HG03342 (cell line): ENCODE results near the gene CDH1.
"Not testable (repeated sequence)": the region's sequence is repeated elsewhere in the genome, so short reads cannot be mapped to it uniquely, and the experiment has no call there.

ENCODE experiments used
- ATAC-seq: cut with Tn5 transposase; IDR thresholded peaks from one replicate; pipeline ENCODE4 v1.9.1; 2021; ENCODE audit warnings: mild to moderate bottlenecking, moderate library complexity; ENCODE audit not compliant: unreplicated experiment

The CDH1 gene

DNA sequence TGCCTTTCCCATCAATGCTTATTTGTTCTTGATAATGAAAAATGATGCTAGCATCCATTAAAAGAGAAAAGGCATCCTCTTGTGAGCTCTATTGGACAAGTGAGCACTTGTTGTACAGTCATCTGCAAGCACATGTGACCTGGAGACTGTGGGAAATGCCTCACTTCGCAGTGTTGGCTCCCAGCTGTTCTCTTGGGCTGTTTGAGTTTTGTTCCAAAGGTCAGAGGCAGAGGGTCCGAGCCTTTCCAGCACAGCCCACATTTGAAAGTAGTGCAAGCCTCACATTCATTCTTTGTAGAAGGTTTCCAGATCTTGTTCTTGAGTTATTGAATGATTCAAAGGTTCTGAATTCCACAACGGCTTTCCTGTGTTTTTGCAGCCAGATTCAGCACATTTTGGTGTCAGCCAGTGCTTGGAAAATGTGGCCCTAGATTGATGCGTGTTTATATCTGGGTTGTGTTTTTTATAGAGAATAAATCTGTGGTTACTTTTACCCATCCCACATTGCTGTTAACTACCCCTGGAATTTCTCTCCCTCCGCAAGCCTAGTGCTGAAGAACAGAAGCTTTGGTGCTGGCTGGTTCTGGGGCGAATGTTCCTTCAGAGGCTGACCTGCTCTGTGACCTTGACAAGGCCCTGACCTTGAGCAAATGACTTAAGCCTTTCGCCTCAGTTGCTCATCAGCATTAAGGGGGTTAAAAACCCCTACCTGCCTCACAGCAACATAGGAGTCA lies 49.8 kb downstream of the CDH1 start:
- no peak for ATAC-seq

DNA sequence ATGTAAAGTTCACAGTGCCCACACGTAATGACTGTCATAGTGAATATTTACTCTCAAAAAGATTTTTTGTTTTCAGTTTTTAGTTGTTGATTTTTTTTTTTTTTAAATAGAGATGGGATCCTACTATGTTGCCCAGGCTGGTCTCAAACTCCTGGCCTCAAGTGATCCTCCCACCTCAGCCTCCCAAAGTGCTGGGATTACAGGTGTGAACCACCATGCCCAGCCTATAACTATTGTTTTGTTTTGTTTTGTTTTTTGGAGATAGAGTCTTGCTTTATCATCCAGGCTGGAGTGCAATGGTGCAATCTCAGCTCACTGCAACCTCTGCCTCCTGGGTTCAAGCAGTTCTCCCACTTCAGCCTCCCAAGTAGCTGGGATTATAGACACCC lies 50.3 kb downstream of the CDH1 start:
- ATAC-seq: not testable (repeated sequence)

DNA sequence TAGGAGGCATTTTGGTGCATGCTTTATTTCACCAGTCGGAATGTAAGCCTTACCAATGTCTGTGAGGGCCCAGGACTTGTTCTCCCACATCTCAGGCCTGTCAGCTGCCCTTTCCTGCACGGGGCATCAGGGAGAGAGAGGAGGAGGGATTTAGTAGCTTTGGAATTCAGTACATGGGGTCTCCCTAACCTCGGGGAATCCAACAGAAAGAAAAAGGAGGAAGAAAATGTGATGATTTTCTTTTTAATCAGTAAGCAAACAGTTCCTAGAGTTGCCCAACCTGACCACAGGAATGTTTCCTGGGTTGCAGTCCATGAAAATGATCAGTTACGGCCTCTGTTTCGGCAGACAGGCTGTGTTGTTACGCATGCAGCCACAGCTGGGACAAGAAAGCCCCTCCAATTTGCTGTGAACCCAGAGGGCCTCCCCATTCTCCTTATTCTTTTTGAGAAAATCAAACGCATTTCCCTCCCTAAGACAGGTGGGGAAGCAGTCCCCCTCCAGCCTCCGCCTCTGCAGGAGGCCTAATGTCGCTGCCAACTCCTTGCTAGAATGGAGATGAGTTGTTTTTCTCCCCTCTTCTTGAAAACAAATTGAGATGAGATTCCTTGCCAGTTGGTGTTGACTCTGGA lies 53.2 kb downstream of the CDH1 start:
- ATAC-seq: no peak

DNA sequence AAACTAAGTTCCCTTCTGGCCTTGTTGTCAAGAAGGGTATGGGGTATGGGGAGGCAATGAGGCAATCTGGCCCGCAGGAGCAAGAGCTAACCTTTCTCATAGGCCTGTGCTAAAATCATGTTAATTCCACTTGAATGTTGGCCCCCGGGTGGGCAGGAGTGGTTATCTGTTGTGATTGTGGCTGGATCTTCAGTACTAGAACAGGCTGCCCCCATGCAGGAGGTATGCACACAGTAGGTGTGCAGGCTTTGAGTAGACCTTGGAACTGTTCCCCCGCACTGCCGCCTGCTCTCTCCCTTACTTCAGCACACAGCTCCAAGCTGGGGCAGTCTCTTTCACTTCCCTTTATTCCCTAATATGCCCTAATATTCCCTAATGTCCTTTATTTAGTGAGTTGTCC lies 53.9 kb downstream of the CDH1 start:
- no peak for ATAC-seq

DNA sequence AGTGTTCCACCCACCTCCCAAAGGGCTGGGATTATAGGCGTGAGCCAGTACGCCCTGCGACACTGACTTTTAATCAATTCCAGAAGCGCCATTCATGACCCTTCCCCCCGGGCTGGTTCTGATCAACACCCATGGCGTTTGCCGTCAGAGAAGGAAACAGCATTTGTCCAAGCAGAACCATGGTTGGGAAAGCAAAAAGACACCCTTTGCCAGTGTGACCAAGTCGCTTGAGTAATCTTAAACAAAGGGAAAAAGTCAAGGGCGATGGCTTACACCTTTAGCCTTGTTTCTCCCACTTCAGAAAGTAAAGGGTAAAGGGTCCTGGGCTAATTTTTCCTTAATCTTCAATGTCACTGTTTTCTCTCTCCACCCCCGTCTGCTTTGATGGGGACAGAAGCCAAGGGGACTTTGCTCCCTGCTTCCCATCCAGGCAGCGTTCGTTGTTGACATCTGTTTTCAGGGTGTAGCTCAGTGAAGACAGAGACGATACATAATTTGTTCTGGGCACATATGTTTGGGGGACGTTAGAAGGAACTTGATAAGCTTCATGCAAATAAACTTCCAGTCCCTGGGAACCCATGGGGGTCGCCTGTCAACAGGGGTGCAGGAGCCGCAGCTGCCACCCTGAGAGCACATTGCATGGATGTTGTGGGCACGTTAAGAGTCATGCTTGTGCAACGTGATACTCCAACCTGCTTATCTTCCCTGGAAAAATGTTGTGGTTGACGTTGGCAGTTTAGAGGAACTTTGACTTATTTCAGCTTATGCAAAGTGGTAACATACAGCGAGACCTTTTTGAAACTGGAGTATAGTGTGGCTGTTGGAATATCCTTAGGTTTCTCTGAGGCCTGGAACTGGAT lies 55.6 kb downstream of the CDH1 start:
- no peak for ATAC-seq

DNA sequence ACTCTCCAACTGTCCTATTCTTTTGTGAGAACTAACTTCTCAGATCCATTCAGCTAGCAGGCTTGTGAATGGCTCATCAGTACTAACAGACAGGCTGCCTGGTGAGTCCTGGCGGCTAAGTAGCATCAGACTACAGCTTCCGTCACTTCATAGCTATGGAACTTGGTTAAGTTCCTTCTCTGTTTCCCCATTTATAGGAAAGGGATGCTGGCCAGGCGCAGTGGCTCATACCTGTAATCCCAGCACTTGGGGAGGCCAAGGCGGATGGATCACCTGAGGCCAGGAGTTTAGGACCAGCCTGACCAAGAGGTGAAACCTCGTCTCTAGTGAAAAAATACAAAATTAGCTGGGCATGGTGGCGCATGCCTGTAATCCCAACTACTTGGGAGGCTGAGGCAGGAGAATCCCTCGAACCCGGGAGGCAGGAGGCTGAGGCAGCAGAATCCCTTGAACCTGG lies 56.3 kb downstream of the CDH1 start:
- ATAC-seq: no peak

DNA sequence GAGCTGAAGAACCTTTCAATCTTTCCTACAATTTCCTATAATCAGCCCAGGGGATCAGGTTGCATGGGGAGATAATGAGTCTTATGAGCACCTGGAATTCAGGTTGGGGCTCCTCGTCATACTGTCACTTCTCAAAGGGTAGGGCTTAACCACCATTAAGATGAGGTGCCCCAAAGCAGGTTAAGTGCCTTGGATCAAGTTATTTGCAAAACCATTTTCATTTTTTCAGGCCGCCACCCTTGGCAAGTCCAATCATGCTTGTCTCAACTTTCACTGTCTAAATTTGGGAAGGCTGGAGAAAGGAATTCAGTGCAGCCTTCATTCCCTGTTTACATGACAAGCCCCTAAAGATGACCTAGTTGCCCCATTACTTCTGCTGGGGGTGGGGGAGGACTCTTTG lies 61.3 kb downstream of the CDH1 start:
- ATAC-seq: no peak

DNA sequence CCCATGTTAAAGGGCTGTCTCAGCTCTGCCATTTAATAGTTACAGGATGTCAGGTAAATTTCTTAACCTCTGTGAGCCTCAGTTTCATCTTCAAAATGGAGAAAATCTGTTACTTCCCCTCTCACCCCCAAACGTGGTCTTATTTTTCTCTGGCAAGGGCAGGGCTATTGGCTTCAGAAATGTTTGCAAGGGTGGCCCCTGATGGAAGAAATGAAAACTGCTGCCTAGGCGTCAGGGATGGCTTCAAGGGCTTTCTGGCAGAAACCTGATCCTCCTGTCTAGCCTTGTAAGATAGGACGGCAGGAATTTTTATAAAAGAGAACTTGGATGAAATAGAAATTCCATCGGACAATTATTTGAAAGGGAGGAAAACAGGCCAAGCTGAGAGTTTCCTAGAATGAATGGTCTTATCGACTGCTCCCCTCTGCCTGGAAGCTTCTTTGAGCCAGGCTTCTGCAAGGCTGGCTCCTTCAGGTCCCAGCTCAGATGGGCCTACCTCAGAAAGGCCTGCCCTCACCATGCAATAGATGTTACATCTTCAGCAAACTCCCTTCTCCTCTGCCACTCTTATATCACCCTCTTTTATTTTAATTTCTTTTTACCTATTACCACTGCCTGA lies 63.3 kb downstream of the CDH1 start:
- no peak for ATAC-seq

DNA sequence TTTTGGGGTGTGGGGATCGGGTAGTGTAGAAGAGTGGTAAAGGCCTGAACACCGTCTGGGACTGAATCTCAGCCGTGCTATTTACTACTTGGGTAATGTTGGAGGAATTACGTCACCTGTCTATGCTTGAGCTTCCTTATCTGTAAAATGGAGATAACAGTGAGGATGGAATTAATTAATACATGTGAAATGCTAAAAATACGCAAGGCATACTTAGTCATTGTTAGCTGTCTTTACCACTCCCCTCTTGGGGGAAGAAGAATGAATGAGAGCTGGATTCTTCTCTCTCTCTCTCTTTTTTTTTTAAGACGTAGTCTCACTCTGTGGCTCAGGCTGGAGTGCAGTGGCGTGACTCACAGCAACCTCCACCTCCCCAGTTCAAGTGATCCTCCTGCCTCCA lies 65.1 kb downstream of the CDH1 start:
- ATAC-seq: no peak

DNA sequence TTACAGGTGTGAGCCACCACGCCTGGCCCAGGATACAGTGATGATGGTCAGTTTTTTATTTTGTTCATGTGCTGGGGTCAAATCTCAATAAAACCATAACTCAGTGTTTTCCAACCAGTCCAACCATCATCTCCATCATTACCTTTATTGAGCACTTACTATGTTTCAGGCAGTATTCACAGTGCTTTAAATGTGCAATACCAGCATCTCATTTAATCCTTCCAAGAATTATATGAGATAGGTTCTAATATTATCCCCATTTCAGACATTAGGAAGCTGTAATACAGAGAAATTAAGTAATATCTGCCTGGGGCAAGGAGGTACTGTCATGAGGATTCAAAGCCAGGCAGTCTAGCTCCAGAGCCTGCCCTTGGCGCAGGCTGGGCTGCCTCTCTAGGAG lies 69.3 kb downstream of the CDH1 start:
- no peak for ATAC-seq

DNA sequence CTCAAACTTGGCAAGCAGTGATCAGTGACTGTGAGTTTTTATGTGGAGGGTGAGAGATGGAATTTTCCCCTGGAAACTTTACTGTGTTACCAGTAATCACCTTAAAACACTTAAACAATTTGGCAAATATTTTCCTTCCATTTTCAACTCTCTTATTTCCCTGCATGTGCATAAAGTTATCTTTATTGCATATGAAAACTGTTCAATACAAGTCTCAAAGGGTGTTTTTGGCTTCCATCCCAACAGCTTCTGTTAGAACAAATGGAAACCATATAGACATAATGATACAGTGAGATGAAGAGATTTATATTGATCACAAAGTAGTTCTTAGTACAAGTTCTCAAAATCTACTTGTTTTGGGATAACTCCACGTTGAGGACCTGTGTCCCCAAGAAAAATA lies 69.9 kb downstream of the CDH1 start:
- no peak for ATAC-seq

DNA sequence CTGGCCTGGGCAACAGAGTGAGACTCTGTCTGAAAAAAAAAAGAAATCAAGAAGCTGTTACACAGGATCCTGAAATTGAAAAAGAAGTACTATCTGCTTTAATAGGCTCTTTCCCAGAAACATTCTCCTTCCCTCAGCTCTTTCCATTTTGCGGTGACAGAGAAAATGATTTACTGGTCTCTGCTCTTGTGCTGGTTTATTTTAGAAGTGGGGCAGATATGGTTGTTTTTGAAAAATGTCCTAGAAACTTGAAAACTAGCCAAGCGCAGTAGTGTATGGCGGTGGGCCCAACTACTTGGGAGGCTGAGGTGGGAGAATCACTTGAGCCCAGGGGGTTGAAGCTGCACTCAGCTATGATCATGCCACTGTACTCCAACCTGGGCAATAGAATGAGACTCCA lies 77.4 kb downstream of the CDH1 start:
- ATAC-seq: no peak

DNA sequence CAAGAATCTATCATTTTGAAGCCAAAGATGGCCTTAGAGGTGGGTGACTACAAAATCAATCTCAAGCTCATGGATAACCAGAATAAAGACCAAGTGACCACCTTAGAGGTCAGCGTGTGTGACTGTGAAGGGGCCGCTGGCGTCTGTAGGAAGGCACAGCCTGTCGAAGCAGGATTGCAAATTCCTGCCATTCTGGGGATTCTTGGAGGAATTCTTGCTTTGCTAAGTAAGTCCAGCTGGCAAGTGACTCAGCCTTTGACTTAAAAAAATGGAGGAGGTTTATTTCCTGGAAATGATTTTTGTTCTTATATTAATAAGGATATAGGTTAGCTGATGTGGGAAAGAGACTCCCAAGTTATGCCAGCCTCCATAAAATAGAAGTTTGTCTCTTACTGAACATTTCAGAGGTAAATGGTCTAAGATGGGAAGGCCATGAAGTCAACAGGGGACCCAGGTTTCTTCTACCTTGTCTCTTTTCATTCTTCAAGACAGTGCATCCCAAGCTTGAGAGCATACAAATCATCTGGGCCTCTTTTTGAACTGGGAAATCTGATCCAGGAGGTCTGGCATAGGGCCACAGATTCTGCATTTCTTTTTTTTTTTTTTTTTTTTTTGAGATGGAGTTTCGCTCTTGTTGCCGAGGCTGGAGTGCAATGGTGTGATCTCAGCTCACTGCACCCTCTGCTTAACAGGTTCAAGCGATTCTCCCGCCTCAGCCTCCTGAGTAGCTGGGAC lies 86.5 kb downstream of the CDH1 start:
- no peak for ATAC-seq

DNA sequence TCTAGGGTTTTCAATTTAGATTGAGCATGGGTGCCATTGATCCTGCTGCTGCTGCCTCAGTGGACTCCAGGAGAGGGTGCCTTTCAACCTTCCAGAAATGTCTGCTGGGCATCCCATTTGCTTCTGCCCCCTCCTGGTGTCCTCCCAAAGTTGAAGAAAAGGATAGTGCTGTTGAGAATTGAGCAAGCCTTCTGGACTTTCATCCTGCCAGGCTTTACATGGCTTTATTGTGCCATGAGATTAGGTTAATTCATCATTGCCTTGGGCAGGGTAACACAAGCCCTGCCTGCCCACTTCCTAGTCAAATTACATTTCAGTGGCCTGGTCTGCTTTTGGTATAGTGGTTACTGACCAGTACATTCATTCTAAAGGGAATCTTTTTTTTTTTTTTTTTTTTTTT lies 88.3 kb downstream of the CDH1 start:
- ATAC-seq: no peak

DNA sequence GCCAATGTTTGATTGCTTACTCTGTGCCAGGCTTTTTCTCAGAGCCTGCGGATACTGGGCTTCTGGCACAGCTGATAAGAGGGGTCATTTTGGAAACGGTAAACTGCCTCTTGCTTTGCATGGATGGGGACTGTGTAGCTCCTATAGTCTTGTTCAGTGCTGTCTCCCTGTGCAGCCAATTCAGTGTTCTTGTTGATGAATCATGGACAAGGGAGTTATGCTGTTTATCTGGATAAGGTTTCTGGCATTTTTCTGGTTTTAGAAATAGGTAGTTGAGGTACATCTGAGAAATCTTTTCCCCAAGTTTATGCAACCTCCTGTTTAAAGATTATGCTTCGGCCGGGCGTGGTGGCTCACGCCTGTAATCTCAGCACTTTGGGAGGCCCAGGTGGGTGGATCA lies 89.6 kb downstream of the CDH1 start:
- no peak for ATAC-seq

DNA sequence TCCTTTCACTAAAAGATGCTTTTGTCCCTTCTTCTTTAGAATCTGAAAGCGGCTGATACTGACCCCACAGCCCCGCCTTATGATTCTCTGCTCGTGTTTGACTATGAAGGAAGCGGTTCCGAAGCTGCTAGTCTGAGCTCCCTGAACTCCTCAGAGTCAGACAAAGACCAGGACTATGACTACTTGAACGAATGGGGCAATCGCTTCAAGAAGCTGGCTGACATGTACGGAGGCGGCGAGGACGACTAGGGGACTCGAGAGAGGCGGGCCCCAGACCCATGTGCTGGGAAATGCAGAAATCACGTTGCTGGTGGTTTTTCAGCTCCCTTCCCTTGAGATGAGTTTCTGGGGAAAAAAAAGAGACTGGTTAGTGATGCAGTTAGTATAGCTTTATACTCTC lies 96.2 kb downstream of the CDH1 start:
- no peak for ATAC-seq

DNA sequence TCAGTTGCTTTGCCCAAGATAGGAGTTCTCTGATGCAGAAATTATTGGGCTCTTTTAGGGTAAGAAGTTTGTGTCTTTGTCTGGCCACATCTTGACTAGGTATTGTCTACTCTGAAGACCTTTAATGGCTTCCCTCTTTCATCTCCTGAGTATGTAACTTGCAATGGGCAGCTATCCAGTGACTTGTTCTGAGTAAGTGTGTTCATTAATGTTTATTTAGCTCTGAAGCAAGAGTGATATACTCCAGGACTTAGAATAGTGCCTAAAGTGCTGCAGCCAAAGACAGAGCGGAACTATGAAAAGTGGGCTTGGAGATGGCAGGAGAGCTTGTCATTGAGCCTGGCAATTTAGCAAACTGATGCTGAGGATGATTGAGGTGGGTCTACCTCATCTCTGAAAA lies 97.5 kb downstream of the CDH1 start:
- no peak for ATAC-seq

DNA sequence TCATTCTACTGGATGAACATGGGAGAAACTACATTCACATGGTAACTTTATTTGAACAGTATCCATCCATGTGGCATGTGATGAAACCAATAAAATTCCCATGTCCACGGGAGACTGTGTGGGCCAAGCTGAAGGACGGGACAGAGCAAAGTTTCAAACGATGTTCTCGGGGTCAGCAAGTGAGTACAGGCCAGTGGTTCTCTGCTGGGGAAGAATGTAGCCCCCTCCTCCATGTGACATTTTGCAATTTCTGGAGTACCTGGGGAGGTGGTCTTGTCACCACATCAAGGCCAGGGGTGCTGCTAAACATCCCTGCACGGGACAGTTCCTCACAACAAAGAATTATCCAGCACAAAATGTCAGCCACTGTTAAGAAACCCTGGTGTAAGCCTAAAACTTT lies 98.9 kb downstream of the CDH1 start:
- no peak for ATAC-seq

DNA sequence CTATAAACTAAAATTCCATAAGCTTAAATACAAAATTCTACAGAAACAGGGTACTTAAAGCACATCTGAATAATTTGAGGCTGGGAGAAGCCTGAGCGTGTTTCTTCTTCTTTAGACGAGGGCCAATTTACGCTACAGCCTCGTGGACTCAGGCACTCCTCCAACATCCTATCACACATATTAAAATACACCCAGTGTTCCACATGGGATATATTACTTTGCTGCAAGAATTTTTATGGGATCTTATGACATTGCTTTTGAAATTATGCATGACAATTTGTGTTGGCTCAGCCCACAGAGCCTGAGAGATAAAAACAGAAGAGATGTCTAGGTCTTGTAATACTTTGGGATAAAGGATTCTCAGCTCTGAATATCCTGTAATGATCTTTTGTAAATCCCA lies 102.7 kb downstream of the CDH1 start:
- no peak for ATAC-seq

DNA sequence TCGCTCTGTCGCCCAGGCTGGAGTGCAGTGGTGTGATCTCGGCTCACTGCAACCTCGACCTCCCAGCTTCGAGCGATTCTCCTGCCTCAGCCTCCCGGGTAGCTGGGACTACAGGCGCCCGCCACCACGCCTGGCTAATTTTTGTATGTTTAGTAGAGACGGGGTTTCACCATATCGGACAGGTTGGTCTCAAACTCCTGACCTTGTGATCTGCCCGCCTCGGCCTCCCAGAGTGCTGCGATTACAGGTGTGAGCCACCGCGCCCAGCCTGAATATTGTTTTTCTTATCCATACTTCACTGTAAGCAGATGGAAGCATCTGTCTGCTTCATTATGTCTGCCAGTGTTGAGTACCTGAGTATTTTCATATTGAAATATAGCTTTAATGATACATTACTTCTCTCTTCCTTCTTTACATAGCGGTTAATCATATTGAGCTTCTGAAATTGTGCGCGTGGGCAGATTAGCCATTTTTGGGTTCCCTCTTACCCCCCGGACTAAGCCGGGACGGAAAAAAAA lies 105.9 kb downstream of the CDH1 start:
- ATAC-seq: not testable (repeated sequence)
